HL-60 (cell line): ENCODE data around the gene KLK10.

Experiments used
- DNase-seq, 2 experiments: peaks; one replicate each; pipeline ENCODE4 v3.0.0-alpha.2; 2010 to 2020; ENCODE audit warnings: low read depth in 1 of 2, low spot score in 1 of 2
- H3K27ac ChIP-seq: fragments of 250-450 bp; sonication (Bioruptor Pico); replicated peaks from 2 replicates; pipeline ENCODE4 v1.5.1; 2020; ENCODE audit warnings: mild to moderate bottlenecking, moderate library complexity
- H3K27me3 ChIP-seq: fragments of 250-450 bp; sonication (Bioruptor Pico); 2 replicates; pipeline ENCODE4 v1.5.1; 2021; ENCODE audit warnings: mild to moderate bottlenecking, moderate library complexity; ENCODE audit not compliant: insufficient read depth, poor library complexity, severe bottlenecking
- H3K4me3 ChIP-seq: replicated peaks from 2 replicates; pipeline ENCODE4 v1.5.1; 2011; ENCODE audit warnings: mild to moderate bottlenecking, control low read depth, low read length; ENCODE audit not compliant: insufficient read depth
- CTCF ChIP-seq: IDR thresholded peaks from one replicate; pipeline ENCODE4 v1.5.1; 2011; ENCODE audit warnings: low read length, control low read depth, inconsistent platforms; ENCODE audit not compliant: insufficient read depth
- GABPA ChIP-seq: IDR thresholded peaks from 2 replicates; pipeline ENCODE4 v1.6.1; 2012; ENCODE audit warnings: low read depth
- POLR2AphosphoS5 ChIP-seq: IDR thresholded peaks from 2 replicates; pipeline ENCODE4 v1.6.1; 2012; ENCODE audit warnings: low read depth
- REST ChIP-seq: IDR thresholded peaks from 2 replicates; pipeline ENCODE4 v1.6.1; 2012; ENCODE audit warnings: low read depth; ENCODE audit not compliant: insufficient replicate concordance
- SPI1 ChIP-seq: IDR thresholded peaks from 2 replicates; pipeline ENCODE4 v1.6.1; 2012; ENCODE audit warnings: low read depth, mild to moderate bottlenecking, borderline replicate concordance

The KLK10 gene

DNA sequence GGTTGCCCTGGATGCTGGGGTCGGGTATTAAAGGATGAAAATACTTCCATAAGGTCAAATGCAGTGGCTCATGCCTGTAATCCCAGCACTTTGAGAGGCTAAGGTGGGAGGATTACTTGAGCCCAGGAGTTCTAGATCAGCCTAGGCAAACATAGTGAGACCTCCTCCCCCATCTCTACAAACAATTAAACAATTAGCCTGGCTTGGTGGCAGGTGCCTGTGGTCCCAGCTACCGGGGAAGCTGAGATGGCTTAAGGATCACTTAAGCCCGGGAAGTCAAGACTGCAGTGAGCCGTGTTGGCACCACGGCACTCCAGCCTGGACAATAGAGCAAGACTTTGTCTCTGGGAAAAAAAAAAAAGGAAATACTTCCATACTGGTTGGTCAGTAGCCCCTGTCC, 5.4 kb upstream of the KLK10 start:
- DNase-seq, result no peak

DNA sequence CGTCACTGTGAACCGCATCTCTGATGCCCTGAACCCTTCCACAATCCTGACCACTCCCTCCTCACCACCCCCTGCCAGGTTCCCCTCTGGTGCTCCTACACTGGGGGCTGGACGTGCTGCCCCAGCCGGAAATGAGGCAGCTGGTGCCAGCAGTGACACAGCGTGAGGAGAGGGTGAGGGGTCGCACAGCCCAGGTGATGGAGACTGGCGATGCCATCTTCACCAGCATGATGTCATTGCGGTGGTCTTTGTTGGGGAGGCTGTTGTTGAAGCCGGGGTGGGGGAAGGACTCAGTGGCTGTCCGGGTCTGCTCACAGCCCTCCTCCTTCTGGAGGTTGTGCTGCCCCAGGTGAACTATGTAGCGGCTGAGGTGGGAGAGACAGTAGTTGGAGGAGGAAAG, 4.4 kb upstream of the KLK10 start:
- TF ChIP-seq GABPA (no peak), CTCF (no peak), REST (no peak), SPI1 (no peak), POLR2AphosphoS5 (no peak)
- H3K27me3 ChIP-seq, result peaks cover 12% of the 10 kb centered on the region
- DNase-seq, result no peak
- no peak overlapping the region for H3K27ac ChIP-seq
- no peak overlapping the region for H3K4me3 ChIP-seq

More for the DNA sequence above, 5.4 kb upstream of the KLK10 start:
- Histone ChIP-seq H3K27me3 (peaks cover 4% of the 10 kb centered on the region), H3K27ac (no peak overlapping the region), H3K4me3 (no peak overlapping the region)
- TF ChIP-seq CTCF, result no peak
- TF ChIP-seq SPI1, result no peak
- no peak for TF ChIP-seq REST
- TF ChIP-seq POLR2AphosphoS5, result no peak
- no peak for TF ChIP-seq GABPA

GRCh38 chr19:51022526-51022925, 3.0 kb upstream of the KLK10 start:
- no peak for DNase-seq
- Histone ChIP-seq H3K27ac (no peak overlapping the region), H3K27me3 (peaks cover 23% of the 10 kb centered on the region), H3K4me3 (no peak overlapping the region)
- TF ChIP-seq SPI1, result no peak
- no peak for TF ChIP-seq POLR2AphosphoS5
- no peak for TF ChIP-seq CTCF
- no peak for TF ChIP-seq REST
- no peak for TF ChIP-seq GABPA
